Measurements from ENCODE around the gene HADH. TPM values are rescaled to one million over a fixed set of nuclear protein-coding genes. Genes with fewer than 3 reads are reported as not detected.

HADH gene
- total RNA-seq, 2 donors from 2014 or later, result 46.1 to 58.1 TPM

- H3K9me3 ChIP-seq, result no peaks in the 10 kb centered on the region
- peaks cover 11 to 12% of the 10 kb centered on the region in 2 donors for H3K4me1 ChIP-seq (ENCODE audit: control insufficient read depth in 1 of 2, low read depth in 2 of 2)
- no peak overlapping the region for H3K4me3 ChIP-seq
- no peaks in the 10 kb centered on the region for H3K27me3 ChIP-seq (replicated peaks; ENCODE audit: insufficient read depth)
- no peak for DNase-seq (ENCODE audit: low spot score)
- H3K36me3 ChIP-seq, result peaks cover 23% of the 10 kb centered on the region
- no peak overlapping the region for H3K27ac ChIP-seq
- no peak for ATAC-seq (ENCODE audit: insufficient number of reproducible peaks, low FRiP score, low read depth)
- TF ChIP-seq, protein P1, sequence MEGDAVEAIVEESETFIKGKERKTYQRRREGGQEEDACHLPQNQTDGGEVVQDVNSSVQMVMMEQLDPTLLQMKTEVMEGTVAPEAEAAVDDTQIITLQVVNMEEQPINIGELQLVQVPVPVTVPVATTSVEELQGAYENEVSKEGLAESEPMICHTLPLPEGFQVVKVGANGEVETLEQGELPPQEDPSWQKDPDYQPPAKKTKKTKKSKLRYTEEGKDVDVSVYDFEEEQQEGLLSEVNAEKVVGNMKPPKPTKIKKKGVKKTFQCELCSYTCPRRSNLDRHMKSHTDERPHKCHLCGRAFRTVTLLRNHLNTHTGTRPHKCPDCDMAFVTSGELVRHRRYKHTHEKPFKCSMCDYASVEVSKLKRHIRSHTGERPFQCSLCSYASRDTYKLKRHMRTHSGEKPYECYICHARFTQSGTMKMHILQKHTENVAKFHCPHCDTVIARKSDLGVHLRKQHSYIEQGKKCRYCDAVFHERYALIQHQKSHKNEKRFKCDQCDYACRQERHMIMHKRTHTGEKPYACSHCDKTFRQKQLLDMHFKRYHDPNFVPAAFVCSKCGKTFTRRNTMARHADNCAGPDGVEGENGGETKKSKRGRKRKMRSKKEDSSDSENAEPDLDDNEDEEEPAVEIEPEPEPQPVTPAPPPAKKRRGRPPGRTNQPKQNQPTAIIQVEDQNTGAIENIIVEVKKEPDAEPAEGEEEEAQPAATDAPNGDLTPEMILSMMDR (IDR thresholded peaks at IDR 0.05), result no peak
These were observed 23.6 kb downstream of the HADH start for GRCh38 chr4:108013327-108013726.

DNA sequence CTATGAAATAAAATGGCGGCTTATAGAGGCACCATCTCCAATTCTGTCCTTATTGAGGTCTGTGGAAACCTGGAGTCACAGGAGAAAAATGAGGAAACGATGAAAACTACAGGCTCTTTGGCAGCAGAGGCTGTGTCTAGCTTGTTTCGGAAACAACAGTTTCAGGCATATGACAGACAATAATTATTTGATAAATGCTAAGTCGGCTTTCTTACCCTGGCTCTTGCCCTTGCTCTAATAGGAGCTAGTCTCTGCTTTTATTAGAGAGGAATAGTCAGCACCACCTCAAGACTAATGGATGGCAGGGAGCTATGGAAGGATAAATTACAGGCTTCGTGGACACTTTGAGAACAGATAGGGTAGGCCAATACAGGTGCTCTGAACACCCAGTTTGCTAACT is 24.3 kb downstream of the HADH start:
- H3K27me3 ChIP-seq (replicated peaks; ENCODE audit: insufficient read depth), result no peaks in the 10 kb centered on the region
- H3K9me3 ChIP-seq, result no peaks in the 10 kb centered on the region
- peaks cover 4 to 6% of the 10 kb centered on the region in 2 donors for H3K4me1 ChIP-seq (ENCODE audit: control insufficient read depth in 1 of 2, low read depth in 2 of 2)
- H3K4me3 ChIP-seq, result no peak overlapping the region
- ATAC-seq (ENCODE audit: insufficient number of reproducible peaks, low FRiP score, low read depth) (no peak), DNase-seq (ENCODE audit: low spot score) (no peak)
- TF ChIP-seq, protein P1 (IDR thresholded peaks at IDR 0.05), result no peak
- H3K36me3 ChIP-seq, result peaks cover 23% of the 10 kb centered on the region
- H3K27ac ChIP-seq, result no peak overlapping the region

GRCh38 chr4:108018040-108018883 is 28.6 kb downstream of the HADH start:
- H3K9me3 ChIP-seq, result no peaks in the 10 kb centered on the region
- no peaks in the 10 kb centered on the region for H3K27me3 ChIP-seq (replicated peaks; ENCODE audit: insufficient read depth)
- TF ChIP-seq, protein P1 (IDR thresholded peaks at IDR 0.05), result peak; percentile 87
- no peak overlapping the region for H3K4me3 ChIP-seq
- H3K4me1 ChIP-seq (ENCODE audit: control insufficient read depth in 1 of 2, low read depth in 2 of 2), result no peaks in the 10 kb centered on the region
- ATAC-seq (ENCODE audit: insufficient number of reproducible peaks, low FRiP score, low read depth) (peak; percentile 80), DNase-seq (ENCODE audit: low spot score) (peak; percentile 24)
- peaks cover 38% of the 10 kb centered on the region for H3K36me3 ChIP-seq
- H3K27ac ChIP-seq, result no peak overlapping the region

- Histone ChIP-seq H3K4me1 (ENCODE audit: control insufficient read depth in 1 of 2, low read depth in 2 of 2) (no peaks in the 10 kb centered on the region), H3K9me3 (no peaks in the 10 kb centered on the region), H3K36me3 (peaks cover 38% of the 10 kb centered on the region), H3K27me3 (replicated peaks; ENCODE audit: insufficient read depth) (no peaks in the 10 kb centered on the region), H3K27ac (no peak overlapping the region), H3K4me3 (no peak overlapping the region)
- DNase-seq (ENCODE audit: low spot score) (no peak), ATAC-seq (ENCODE audit: insufficient number of reproducible peaks, low FRiP score, low read depth) (no peak)
- TF ChIP-seq, protein P1 (IDR thresholded peaks at IDR 0.05), result no peak
These were observed 29.1 kb downstream of the HADH start for GRCh38 chr4:108018884-108019187.

- no peaks in the 10 kb centered on the region for H3K9me3 ChIP-seq
- no peak overlapping the region for H3K27ac ChIP-seq
- no peak for ATAC-seq (ENCODE audit: insufficient number of reproducible peaks, low FRiP score, low read depth)
- no peaks in the 10 kb centered on the region for H3K27me3 ChIP-seq (replicated peaks; ENCODE audit: insufficient read depth)
- H3K4me1 ChIP-seq (ENCODE audit: control insufficient read depth in 1 of 2, low read depth in 2 of 2), result no peaks in the 10 kb centered on the region
- H3K36me3 ChIP-seq, result peaks cover 42% of the 10 kb centered on the region
- TF ChIP-seq, protein P1 (IDR thresholded peaks at IDR 0.05), result no peak
- DNase-seq (ENCODE audit: low spot score), result no peak
- no peak overlapping the region for H3K4me3 ChIP-seq
These were observed 34.6 kb downstream of the HADH start for GRCh38 chr4:108024085-108024877.
